Measurements from ENCODE around the gene FUZ.

- TF ChIP-seq CTCF (conservative IDR thresholded peaks at IDR 0.05; ENCODE audit: low read length) (no peak), EZH2phosphoT487 (IDR thresholded peaks at IDR 0.05; ENCODE audit: borderline replicate concordance) (no peak)
Observed at GRCh38 chr19:49853852-49854377, 40.8 kb upstream of the FUZ start.

Measured in Loucy (cell line).